ENCODE results near the gene AKAP6.

GRCh38 chr14:32606301-32606700 lies 277.2 kb downstream of the AKAP6 start:
- TF ChIP-seq POLR2A (IDR thresholded peaks at IDR 0.05; ENCODE audit: borderline replicate concordance, extremely low read depth, insufficient read depth, insufficient read length) (no peak), EZH2 (IDR thresholded peaks at IDR 0.05) (no peak)
